ENCODE data around the gene NRXN2.

DNA sequence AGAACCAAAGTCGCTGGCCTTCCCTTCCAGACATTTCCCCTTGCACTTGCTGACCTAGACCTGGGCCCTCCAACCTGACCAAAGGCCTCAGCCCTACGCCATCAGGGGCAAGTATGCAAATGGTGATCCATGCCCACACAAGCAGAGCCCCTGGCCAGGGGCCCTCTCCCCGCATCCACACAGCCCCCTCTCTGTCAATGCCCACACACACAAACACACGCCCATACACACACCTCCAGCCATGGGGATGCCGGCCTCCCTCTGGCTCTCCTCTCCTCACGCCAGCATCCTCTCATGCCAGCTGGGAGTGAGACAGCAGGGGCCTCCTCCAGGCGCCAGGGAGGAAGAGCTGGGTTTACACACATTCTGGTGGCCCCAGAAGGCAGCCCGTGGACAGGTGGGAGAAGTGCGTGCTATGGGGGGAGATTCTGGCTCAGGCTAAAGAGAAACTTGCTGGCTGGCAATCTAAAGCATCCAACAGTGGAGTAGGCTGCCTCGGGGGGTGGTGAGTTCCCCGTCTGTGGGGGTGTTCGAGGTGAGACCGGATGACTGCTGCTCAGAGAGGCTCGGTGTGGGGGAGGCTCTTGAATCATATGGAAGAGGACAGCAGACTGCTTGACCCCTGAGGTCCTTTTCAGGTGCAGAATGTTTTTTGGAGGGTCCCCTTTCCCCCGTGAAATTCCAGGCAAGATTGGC lies 4.8 kb downstream of the NRXN2 start:
- TF ChIP-seq TCF7L2 (IDR thresholded peaks at IDR 0.05; ENCODE audit: low read depth, low read length), result no peak
- TF ChIP-seq, protein P1, sequence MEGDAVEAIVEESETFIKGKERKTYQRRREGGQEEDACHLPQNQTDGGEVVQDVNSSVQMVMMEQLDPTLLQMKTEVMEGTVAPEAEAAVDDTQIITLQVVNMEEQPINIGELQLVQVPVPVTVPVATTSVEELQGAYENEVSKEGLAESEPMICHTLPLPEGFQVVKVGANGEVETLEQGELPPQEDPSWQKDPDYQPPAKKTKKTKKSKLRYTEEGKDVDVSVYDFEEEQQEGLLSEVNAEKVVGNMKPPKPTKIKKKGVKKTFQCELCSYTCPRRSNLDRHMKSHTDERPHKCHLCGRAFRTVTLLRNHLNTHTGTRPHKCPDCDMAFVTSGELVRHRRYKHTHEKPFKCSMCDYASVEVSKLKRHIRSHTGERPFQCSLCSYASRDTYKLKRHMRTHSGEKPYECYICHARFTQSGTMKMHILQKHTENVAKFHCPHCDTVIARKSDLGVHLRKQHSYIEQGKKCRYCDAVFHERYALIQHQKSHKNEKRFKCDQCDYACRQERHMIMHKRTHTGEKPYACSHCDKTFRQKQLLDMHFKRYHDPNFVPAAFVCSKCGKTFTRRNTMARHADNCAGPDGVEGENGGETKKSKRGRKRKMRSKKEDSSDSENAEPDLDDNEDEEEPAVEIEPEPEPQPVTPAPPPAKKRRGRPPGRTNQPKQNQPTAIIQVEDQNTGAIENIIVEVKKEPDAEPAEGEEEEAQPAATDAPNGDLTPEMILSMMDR (IDR thresholded peaks at IDR 0.05), result no peak
